Parathyroid adenoma (tissue), 2 donors: ENCODE data around the gene MAML1.

Source experiments
- H2AFZ ChIP-seq: fragments of 300-600 bp; sonication (generic); one replicate; pipeline ENCODE4 v1.7.0; 2017; ENCODE audit warnings: antibody characterized with exemption, mild to moderate bottlenecking
- H3K27ac ChIP-seq: fragments of 300-600 bp; sonication (generic); one replicate; pipeline ENCODE4 v1.7.0; 2017
- H3K27me3 ChIP-seq: fragments of 300-600 bp; sonication (generic); one replicate; pipeline ENCODE4 v1.7.0; 2017; ENCODE audit warnings: low read length; ENCODE audit not compliant: control insufficient read depth, insufficient read depth
- H3K36me3 ChIP-seq: fragments of 300-600 bp; sonication (generic); one replicate; pipeline ENCODE4 v1.7.0; 2017; ENCODE audit warnings: low read length; ENCODE audit not compliant: control insufficient read depth, insufficient read depth
- H3K4me1 ChIP-seq: fragments of 300-600 bp; sonication (generic); one replicate; pipeline ENCODE4 v1.7.0; 2017; ENCODE audit warnings: control low read depth
- H3K4me2 ChIP-seq: fragments of 300-600 bp; sonication (generic); one replicate; pipeline ENCODE4 v1.7.0; 2017; ENCODE audit warnings: low read length
- H3K4me3 ChIP-seq: fragments of 300-600 bp; sonication (generic); one replicate; pipeline ENCODE4 v1.7.0; 2017; ENCODE audit warnings: low read depth, low read length
- H3K79me2 ChIP-seq: fragments of 300-600 bp; sonication (generic); one replicate; pipeline ENCODE4 v1.7.0; 2017; ENCODE audit warnings: control low read depth
- H3K9ac ChIP-seq: fragments of 300-600 bp; sonication (generic); one replicate; pipeline ENCODE4 v1.7.0; 2017; ENCODE audit warnings: mild to moderate bottlenecking
- H3K9me3 ChIP-seq: fragments of 300-600 bp; sonication (generic); one replicate; pipeline ENCODE4 v1.7.0; 2017; ENCODE audit warnings: low read length; ENCODE audit not compliant: control insufficient read depth
- CTCF ChIP-seq: fragments of 300-600 bp; sonication (generic); IDR thresholded peaks from one replicate; pipeline ENCODE4 v1.7.0; 2017; ENCODE audit warnings: antibody characterized with exemption, mild to moderate bottlenecking
- donor health status: primary hyperparathyroidism.

The MAML1 gene

GRCh38 chr5:179805529-179806249 lies 73.1 kb downstream of the MAML1 start:
- Histone ChIP-seq H3K4me2 (peak overlapping the region; percentile 97), H3K4me1 (peaks cover 11% of the 10 kb centered on the region), H3K27me3 (no peaks in the 10 kb centered on the region), H3K9ac (peak overlapping the region; percentile 8), H3K4me3 (peak overlapping the region; percentile 70), H3K27ac (peak overlapping the region; percentile 54), H3K36me3 (no peaks in the 10 kb centered on the region), H3K9me3 (no peaks in the 10 kb centered on the region), H2AFZ (peak overlapping the region; percentile 80), H3K79me2 (peaks cover 27% of the 10 kb centered on the region)
- TF ChIP-seq CTCF, result no peak

- Histone ChIP-seq H3K9me3 (no peaks in the 10 kb centered on the region), H3K27me3 (no peaks in the 10 kb centered on the region), H3K27ac (peak within 1 kb of the TSS; percentile 54), H3K79me2 (peaks cover 27% of the 10 kb centered on the region), H2AFZ (peak within 1 kb of the TSS; percentile 80), H3K4me1 (peaks cover 11% of the 10 kb centered on the region), H3K4me2 (peak within 1 kb of the TSS; percentile 97), H3K4me3 (peak within 1 kb of the TSS; percentile 70), H3K36me3 (no peaks in the 10 kb centered on the region), H3K9ac (peak within 1 kb of the TSS; percentile 8)
- TF ChIP-seq CTCF, result no peak
Observed at GRCh38 chr5:179806250-179807048, 73.8 kb downstream of the MAML1 start, which contains the start of gene MGAT4B. Gene MGAT4B, minus strand, starts transcription at chr5:179806866. Its CDS starts 283 bp downstream, at chr5:179806583.

- no peak for TF ChIP-seq CTCF
- no peak overlapping the region for H2AFZ ChIP-seq
- no peaks in the 10 kb centered on the region for H3K9me3 ChIP-seq
- no peak overlapping the region for H3K4me2 ChIP-seq
- H3K79me2 ChIP-seq, result no peaks in the 10 kb centered on the region
- H3K9ac ChIP-seq, result no peak overlapping the region
- no peaks in the 10 kb centered on the region for H3K27me3 ChIP-seq
- H3K4me3 ChIP-seq, result no peak overlapping the region
- no peak overlapping the region for H3K27ac ChIP-seq
- no peaks in the 10 kb centered on the region for H3K36me3 ChIP-seq
- H3K4me1 ChIP-seq, result no peaks in the 10 kb centered on the region
Observed at GRCh38 chr5:179812135-179812825, 79.7 kb downstream of the MAML1 start.

GRCh38 chr5:179812997-179813607 lies 80.5 kb downstream of the MAML1 start:
- H3K4me2 ChIP-seq, result no peak overlapping the region
- no peaks in the 10 kb centered on the region for H3K9me3 ChIP-seq
- H3K4me1 ChIP-seq, result no peaks in the 10 kb centered on the region
- no peak for TF ChIP-seq CTCF
- H3K4me3 ChIP-seq, result no peak overlapping the region
- no peaks in the 10 kb centered on the region for H3K36me3 ChIP-seq
- H2AFZ ChIP-seq, result no peak overlapping the region
- H3K9ac ChIP-seq, result no peak overlapping the region
- no peak overlapping the region for H3K27ac ChIP-seq
- no peaks in the 10 kb centered on the region for H3K79me2 ChIP-seq
- no peaks in the 10 kb centered on the region for H3K27me3 ChIP-seq
